GM18870 (cell line): ENCODE results near the gene PLA2G4A.

Experiments
- ATAC-seq: cut with Tn5 transposase; IDR thresholded peaks from one replicate; pipeline ENCODE4 v1.9.1; 2021; ENCODE audit warnings: moderate library complexity; ENCODE audit not compliant: unreplicated experiment

PLA2G4A gene

DNA sequence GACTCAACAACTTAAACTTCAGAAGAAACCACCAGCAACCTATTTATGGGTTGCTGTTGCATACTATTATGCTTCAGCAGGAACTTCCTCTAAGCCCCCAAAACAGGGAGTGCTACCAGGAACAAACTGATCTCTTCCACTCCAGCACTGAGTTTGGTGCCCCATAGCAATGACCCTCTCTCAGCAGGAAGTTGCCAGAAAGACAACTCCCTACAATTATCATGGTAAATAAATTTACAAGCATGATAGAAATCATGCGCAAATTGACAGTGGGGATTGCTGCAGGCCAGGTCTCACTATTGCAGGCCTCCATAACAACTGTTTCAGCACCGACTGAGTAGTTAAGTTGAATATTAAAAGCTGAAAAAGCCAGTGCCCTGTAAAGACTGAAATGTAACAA is 180.6 kb downstream of the PLA2G4A start:
- no peak for ATAC-seq

GRCh38 chr1:187010571-187011309 is 182.0 kb downstream of the PLA2G4A start:
- no peak for ATAC-seq

DNA sequence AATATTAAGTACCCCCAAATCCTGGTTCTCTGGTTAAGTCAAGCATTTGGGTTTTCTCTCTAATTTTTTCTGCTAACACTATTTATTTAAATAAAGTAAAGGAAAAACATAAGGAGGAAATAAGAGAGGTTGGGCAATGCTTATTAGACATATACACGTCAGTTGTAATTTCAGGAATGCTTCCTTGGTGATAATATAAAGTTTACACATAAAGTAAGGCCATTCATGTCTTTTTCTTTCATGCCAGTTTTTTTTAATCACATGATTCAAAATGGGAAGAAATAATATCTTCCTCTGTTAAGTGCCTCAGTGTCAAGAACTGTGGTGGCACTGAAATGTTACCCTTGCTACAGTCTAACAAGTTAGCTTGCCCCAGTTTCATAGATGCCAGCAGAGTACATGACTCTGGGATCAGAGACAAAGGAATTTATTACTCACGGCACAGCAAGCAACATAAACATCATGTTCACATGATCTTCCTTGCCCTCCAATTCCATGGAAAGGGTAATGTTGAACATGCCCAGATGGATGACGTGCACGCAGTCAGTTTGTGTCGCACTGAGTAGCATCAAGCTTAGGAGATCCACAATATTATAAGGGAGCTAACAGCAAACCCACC is 184.9 kb downstream of the PLA2G4A start:
- ATAC-seq: no peak

DNA sequence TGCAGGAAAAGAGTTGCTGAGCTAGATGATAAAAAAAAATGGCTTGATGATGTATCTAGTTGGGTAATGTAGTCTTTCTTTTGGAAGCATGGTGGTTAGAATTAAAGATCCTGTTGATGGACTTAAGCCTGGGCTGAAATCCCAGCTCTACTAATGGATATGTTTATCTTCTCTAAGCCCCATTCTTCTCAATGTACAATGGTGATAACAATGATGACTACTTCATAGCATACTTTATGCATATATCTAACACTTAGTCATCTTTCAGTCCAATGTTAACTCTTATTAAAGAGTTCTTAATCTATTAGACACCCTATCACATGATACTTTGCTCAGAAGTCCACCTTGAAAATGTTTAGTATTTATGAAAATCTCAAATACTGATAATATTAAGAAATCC is 189.5 kb downstream of the PLA2G4A start:
- no peak for ATAC-seq

GRCh38 chr1:187027253-187027652 is 198.5 kb downstream of the PLA2G4A start:
- ATAC-seq: no peak

DNA sequence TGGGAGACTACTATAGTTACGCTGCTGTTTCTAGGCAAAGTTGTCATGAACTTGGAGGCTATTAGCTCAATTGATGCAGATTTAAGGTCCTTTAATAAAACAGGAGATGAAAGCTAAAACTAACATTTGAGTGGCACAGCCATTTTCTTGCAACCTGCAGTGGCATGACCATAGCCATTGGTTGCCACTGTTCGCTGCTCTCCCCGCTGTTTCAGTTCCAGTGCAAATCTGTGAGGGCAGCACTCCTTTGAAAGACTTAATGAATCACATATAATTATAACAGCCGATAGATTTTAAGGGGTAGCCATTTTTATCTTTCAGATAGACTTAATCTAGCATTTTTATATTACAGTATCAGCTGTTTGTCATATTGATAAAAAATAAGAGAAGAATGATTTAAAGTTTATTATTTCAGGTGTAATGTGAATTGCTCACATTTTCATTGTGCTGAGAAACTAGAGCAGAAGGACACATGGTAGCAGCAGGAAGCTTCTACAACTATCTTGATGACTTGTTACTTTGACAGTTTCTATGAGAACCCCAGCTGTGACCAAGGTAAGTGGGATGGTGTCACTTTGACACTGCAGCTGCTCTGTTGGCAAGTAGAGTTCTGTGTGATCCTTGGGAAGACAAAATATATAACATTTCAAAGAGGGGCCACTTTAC is 203.7 kb downstream of the PLA2G4A start:
- ATAC-seq: peak; percentile 56

GRCh38 chr1:187032982-187033692 is 204.4 kb downstream of the PLA2G4A start:
- ATAC-seq: peak; percentile 30

DNA sequence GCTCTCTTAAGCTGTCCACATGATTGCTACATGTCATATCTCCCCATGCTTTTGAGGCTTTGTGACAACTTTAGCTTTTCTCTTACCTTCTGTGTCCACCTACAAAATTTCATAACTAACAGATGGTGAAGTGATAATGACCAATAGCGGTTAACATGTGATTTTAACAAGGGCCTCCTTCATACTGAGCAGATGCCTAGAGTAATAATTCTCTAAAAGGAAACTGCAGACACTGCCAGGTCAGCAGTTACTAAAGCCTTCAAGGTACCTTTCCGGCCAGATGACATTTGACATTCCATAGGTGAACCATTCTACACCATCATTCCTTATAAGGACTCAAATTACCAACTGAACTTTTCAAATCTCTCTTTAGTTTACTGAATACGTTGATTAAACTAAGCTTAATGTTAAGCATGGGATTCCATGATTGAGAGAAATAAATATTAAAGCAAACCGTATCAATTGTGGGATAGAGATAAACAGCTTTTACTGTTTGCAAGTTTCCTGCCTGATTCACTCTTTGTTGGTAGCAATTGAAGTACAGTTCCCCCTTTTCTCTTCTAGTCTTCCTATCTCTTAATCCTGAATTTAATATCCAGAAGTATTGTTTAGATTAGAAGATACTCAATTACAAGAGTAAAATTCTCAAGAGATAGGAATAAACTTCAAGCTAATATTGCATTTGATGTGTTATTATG is 205.1 kb downstream of the PLA2G4A start:
- no peak for ATAC-seq

- no peak for ATAC-seq
These were observed 205.8 kb downstream of the PLA2G4A start for GRCh38 chr1:187034501-187034900.

DNA sequence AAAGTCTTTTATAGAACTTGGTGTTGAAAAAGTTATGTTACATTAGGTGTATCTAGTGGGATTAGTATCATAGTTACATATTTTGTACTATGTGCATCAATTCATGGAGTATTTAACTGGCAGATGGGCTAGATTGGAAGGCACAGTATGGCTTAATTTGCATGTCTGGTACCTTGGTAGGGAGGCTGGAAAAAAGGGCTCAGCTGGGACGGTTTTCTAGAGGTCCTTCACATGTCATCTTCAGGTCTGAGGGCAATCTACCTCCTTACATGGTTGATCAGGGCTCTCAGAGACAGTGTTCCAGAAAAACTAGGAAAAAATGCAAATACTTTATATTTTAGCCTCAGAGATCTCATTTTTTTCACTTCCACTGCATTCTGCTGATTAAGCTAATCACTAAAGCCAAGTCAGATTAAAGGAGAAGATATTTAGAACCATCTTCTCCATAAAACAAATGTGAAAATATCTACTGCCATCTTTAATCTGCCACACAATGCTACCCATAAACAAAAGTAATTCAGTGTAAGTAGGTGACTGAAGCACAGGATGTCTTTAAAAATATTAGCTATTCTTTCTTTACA is 209.3 kb downstream of the PLA2G4A start:
- ATAC-seq: no peak
